ENCODE results near the gene SHC2.

Gene SHC2

GRCh38 chr19:434152-434960 lies 26.5 kb downstream of the SHC2 start (continued):
- TF ChIP-seq SP3 (tag by site-specific recombination; IDR thresholded peaks at IDR 0.05) (peak; percentile 61), ZNF214 (tag by site-specific recombination; IDR thresholded peaks at IDR 0.05; ENCODE audit: borderline replicate concordance) (no peak), ZNF24 (tag by site-specific recombination; IDR thresholded peaks at IDR 0.05) (peak; percentile 81), ZNF843 (tag by site-specific recombination; IDR thresholded peaks at IDR 0.05) (no peak), ZNF280D (tag by site-specific recombination; IDR thresholded peaks at IDR 0.05) (peak; percentile 99), ZBTB17 (tag by site-specific recombination; IDR thresholded peaks at IDR 0.05) (peak; percentile 30; the same call in 1 of the 2 replicates), KLF9 (tag by site-specific recombination; IDR thresholded peaks at IDR 0.05; ENCODE audit: low read depth) (peak; percentile 44; the same call in 1 of the 2 replicates), ZNF398 (tag by site-specific recombination; IDR thresholded peaks at IDR 0.05) (peak; percentile 87), ZNF23 (tag by site-specific recombination; IDR thresholded peaks at IDR 0.05; ENCODE audit: borderline replicate concordance) (peak; percentile 71), ZNF202 (tag by site-specific recombination; IDR thresholded peaks at IDR 0.05; ENCODE audit: borderline replicate concordance) (no peak), SP2 (tag by site-specific recombination; IDR thresholded peaks at IDR 0.05) (0 out of 2 replicates have a peak, but pooled peaks have one; percentile 14), ZEB2 (tag by site-specific recombination; IDR thresholded peaks at IDR 0.05) (0 out of 2 replicates have a peak, but pooled peaks have one; percentile 19), ZNF311 (tag by site-specific recombination; IDR thresholded peaks at IDR 0.05; ENCODE audit: borderline replicate concordance) (peak; percentile 97), ZBTB21 (tag by site-specific recombination; IDR thresholded peaks at IDR 0.05) (peak; percentile 91), ZBTB6 (tag by site-specific recombination; IDR thresholded peaks at IDR 0.05) (no peak), INSM2 (tag by site-specific recombination; IDR thresholded peaks at IDR 0.05) (peak; percentile 87), ZNF610 (tag by site-specific recombination; IDR thresholded peaks at IDR 0.05; ENCODE audit: borderline replicate concordance) (no peak), ATF2 (tag by site-specific recombination; IDR thresholded peaks at IDR 0.05; ENCODE audit: low read depth) (peak; percentile 94), ZNF670 (tag by site-specific recombination; IDR thresholded peaks at IDR 0.05; ENCODE audit: low read depth) (0 out of 2 replicates have a peak, but pooled peaks have one; percentile 53), ZNF324 (tag by site-specific recombination; IDR thresholded peaks at IDR 0.05) (peak; percentile 86), ZFP37 (tag by site-specific recombination; IDR thresholded peaks at IDR 0.05) (0 out of 2 replicates have a peak, but pooled peaks have one; percentile 63), SP7 (tag by site-specific recombination; IDR thresholded peaks at IDR 0.05) (peak; percentile 93), TSHZ1 (tag by site-specific recombination; IDR thresholded peaks at IDR 0.05; ENCODE audit: borderline replicate concordance) (peak; percentile 67; the same call in 1 of the 2 replicates), YY2 (tag by site-specific recombination; IDR thresholded peaks at IDR 0.05) (peak; percentile 88), ZNF174 (tag by site-specific recombination; IDR thresholded peaks at IDR 0.05) (no peak), GLI4 (tag by site-specific recombination; IDR thresholded peaks at IDR 0.05) (peak; percentile 62; the same call in 1 of the 2 replicates)

All from HEK293 (cell line).